ENCODE measurements around the gene MGARP.
A peak's percentile ranks its signal among the peaks of the same experiment; 100 is the strongest.

MGARP gene

GRCh38 chr4:139282721-139283075, 2.7 kb upstream of the MGARP start:
- H3K36me3 ChIP-seq = peaks cover 3 to 7% (median 5%) of the 10 kb centered on the region in 3 donors
- TF ChIP-seq CTCF (IDR thresholded peaks at IDR 0.05) = no peak

GRCh38 chr4:139282065-139282720, 2.2 kb upstream of the MGARP start:
- TF ChIP-seq CTCF (IDR thresholded peaks at IDR 0.05) = no peak
- intact Hi-C loops (cut with DNase I; ENCODE audit: low total_unique reads) = no loop called here
- H3K27ac ChIP-seq = peak overlapping the region in 1 of 2 donors; percentile 36

More at GRCh38 chr4:139282721-139283075, 2.7 kb upstream of the MGARP start:
- Histone ChIP-seq H3K27me3 (no peaks in the 10 kb centered on the region), H3K4me3 (no peak overlapping the region), H3K9me3 (no peaks in the 10 kb centered on the region), H3K4me1 (peaks cover 0 to 9% (median 2%) of the 10 kb centered on the region in 4 donors), H3K27ac (no peak overlapping the region)
- DNase-seq = no peak
- intact Hi-C loops (cut with DNase I; ENCODE audit: low total_unique reads) = no loop called here

GRCh38 chr4:139278912-139279759, 889 bp downstream of the MGARP start:
- H3K4me3 ChIP-seq = peak overlapping the region; percentile 53 to 75
- no peak for TF ChIP-seq CTCF (IDR thresholded peaks at IDR 0.05)
- intact Hi-C loops (cut with DNase I; ENCODE audit: low total_unique reads) = no loop called here

More at GRCh38 chr4:139282065-139282720, 2.2 kb upstream of the MGARP start:
- peaks cover 0 to 9% (median 2%) of the 10 kb centered on the region in 4 donors for H3K4me1 ChIP-seq
- peaks cover 0 to 2% (median 2%) of the 10 kb centered on the region in 3 donors for H3K36me3 ChIP-seq
- H3K27me3 ChIP-seq = no peaks in the 10 kb centered on the region
- no peak overlapping the region for H3K4me3 ChIP-seq
- no peak for DNase-seq
- H3K9me3 ChIP-seq = no peaks in the 10 kb centered on the region

GRCh38 chr4:139278485-139278884, 1.5 kb downstream of the MGARP start:
- peak overlapping the region in 1 of 2 donors; percentile 75 for H3K4me3 ChIP-seq
- intact Hi-C loops (cut with DNase I; ENCODE audit: low total_unique reads) = no loop called here

More at GRCh38 chr4:139278912-139279759, 889 bp downstream of the MGARP start:
- Histone ChIP-seq H3K4me1 (peaks cover 0 to 9% (median 2%) of the 10 kb centered on the region in 4 donors), H3K36me3 (no peaks in the 10 kb centered on the region), H3K27ac (peak overlapping the region in 1 of 2 donors; percentile 5), H3K9me3 (no peaks in the 10 kb centered on the region), H3K27me3 (no peaks in the 10 kb centered on the region)
- no peak for DNase-seq

GRCh38 chr4:139275281-139275735, 4.7 kb downstream of the MGARP start:
- Histone ChIP-seq H3K27me3 (no peaks in the 10 kb centered on the region), H3K36me3 (no peaks in the 10 kb centered on the region), H3K4me3 (no peak overlapping the region), H3K4me1 (peaks cover 0 to 9% (median 2%) of the 10 kb centered on the region in 4 donors), H3K27ac (no peak overlapping the region), H3K9me3 (no peaks in the 10 kb centered on the region)
- no peak for TF ChIP-seq CTCF (IDR thresholded peaks at IDR 0.05)
- intact Hi-C loops (cut with DNase I; ENCODE audit: low total_unique reads) = no loop called here
- DNase-seq = no peak

More at GRCh38 chr4:139278485-139278884, 1.5 kb downstream of the MGARP start:
- no peaks in the 10 kb centered on the region for H3K9me3 ChIP-seq
- DNase-seq = no peak
- TF ChIP-seq CTCF (IDR thresholded peaks at IDR 0.05) = no peak
- H3K36me3 ChIP-seq = no peaks in the 10 kb centered on the region
- no peak overlapping the region for H3K27ac ChIP-seq
- no peaks in the 10 kb centered on the region for H3K27me3 ChIP-seq
- H3K4me1 ChIP-seq = peaks cover 0 to 9% (median 2%) of the 10 kb centered on the region in 4 donors
